ENCODE results near the gene PPP1R9A.

Gene PPP1R9A

GRCh38 chr7:94907026-94907810 is at the start of gene PPP1R9A (continued):
- TF ChIP-seq, protein P1, sequence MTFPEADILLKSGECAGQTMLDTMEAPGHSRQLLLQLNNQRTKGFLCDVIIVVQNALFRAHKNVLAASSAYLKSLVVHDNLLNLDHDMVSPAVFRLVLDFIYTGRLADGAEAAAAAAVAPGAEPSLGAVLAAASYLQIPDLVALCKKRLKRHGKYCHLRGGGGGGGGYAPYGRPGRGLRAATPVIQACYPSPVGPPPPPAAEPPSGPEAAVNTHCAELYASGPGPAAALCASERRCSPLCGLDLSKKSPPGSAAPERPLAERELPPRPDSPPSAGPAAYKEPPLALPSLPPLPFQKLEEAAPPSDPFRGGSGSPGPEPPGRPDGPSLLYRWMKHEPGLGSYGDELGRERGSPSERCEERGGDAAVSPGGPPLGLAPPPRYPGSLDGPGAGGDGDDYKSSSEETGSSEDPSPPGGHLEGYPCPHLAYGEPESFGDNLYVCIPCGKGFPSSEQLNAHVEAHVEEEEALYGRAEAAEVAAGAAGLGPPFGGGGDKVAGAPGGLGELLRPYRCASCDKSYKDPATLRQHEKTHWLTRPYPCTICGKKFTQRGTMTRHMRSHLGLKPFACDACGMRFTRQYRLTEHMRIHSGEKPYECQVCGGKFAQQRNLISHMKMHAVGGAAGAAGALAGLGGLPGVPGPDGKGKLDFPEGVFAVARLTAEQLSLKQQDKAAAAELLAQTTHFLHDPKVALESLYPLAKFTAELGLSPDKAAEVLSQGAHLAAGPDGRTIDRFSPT (tag by site-specific recombination; IDR thresholded peaks at IDR 0.05) = peak; percentile 35; the same call in 1 of the 2 replicates
- TF ChIP-seq ZNF768 (tag by site-specific recombination; IDR thresholded peaks at IDR 0.05) (no peak), SP7 (tag by site-specific recombination; IDR thresholded peaks at IDR 0.05) (peak; percentile 48), ZNF544 (tag by site-specific recombination; IDR thresholded peaks at IDR 0.05) (no peak), ZNF19 (tag by site-specific recombination; IDR thresholded peaks at IDR 0.05; ENCODE audit: low read depth) (no peak), ZNF324 (tag by site-specific recombination; IDR thresholded peaks at IDR 0.05) (0 out of 2 replicates have a peak, but pooled peaks have one; percentile 62), ZBTB10 (tag by site-specific recombination; IDR thresholded peaks at IDR 0.05) (peak; percentile 45; the same call in 1 of the 2 replicates), ZNF155 (tag by site-specific recombination; IDR thresholded peaks at IDR 0.05) (no peak), SALL2 (tag by site-specific recombination; IDR thresholded peaks at IDR 0.05; ENCODE audit: borderline replicate concordance) (no peak), PRDM1 (tag by site-specific recombination; IDR thresholded peaks at IDR 0.05) (peak; percentile 49), ZNF580 (tag by site-specific recombination; IDR thresholded peaks at IDR 0.05) (no peak), GLIS2 (tag by site-specific recombination; IDR thresholded peaks at IDR 0.05) (no peak), KLF10 (tag by site-specific recombination; IDR thresholded peaks at IDR 0.05) (no peak), KLF8 (tag by site-specific recombination; IDR thresholded peaks at IDR 0.05) (peak; percentile 55; the same call in 1 of the 2 replicates), ZNF433 (tag by site-specific recombination; IDR thresholded peaks at IDR 0.05; ENCODE audit: low read depth) (no peak), ZNF660 (tag by site-specific recombination; IDR thresholded peaks at IDR 0.05) (peak; percentile 57; the same call in 1 of the 2 replicates), YY2 (tag by site-specific recombination; IDR thresholded peaks at IDR 0.05) (no peak), ZNF26 (tag by site-specific recombination; IDR thresholded peaks at IDR 0.05) (no peak), FEZF1 (tag by site-specific recombination; IDR thresholded peaks at IDR 0.05) (no peak), GLI2 (tag by site-specific recombination; IDR thresholded peaks at IDR 0.05; ENCODE audit: borderline replicate concordance, low read depth) (no peak), GLI4 (tag by site-specific recombination; IDR thresholded peaks at IDR 0.05) (peak; percentile 78; the same call in 1 of the 2 replicates), SCRT2 (tag by site-specific recombination; IDR thresholded peaks at IDR 0.05) (peak; percentile 91), SCRT1 (tag by site-specific recombination; IDR thresholded peaks at IDR 0.05; ENCODE audit: borderline replicate concordance) (0 out of 2 replicates have a peak, but pooled peaks have one; percentile 29), ZNF449 (tag by site-specific recombination; IDR thresholded peaks at IDR 0.05) (no peak)
- TF ChIP-seq, protein P2, sequence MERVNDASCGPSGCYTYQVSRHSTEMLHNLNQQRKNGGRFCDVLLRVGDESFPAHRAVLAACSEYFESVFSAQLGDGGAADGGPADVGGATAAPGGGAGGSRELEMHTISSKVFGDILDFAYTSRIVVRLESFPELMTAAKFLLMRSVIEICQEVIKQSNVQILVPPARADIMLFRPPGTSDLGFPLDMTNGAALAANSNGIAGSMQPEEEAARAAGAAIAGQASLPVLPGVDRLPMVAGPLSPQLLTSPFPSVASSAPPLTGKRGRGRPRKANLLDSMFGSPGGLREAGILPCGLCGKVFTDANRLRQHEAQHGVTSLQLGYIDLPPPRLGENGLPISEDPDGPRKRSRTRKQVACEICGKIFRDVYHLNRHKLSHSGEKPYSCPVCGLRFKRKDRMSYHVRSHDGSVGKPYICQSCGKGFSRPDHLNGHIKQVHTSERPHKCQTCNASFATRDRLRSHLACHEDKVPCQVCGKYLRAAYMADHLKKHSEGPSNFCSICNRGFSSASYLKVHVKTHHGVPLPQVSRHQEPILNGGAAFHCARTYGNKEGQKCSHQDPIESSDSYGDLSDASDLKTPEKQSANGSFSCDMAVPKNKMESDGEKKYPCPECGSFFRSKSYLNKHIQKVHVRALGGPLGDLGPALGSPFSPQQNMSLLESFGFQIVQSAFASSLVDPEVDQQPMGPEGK (tag by site-specific recombination; IDR thresholded peaks at IDR 0.05) = peak; percentile 79
- TF ChIP-seq, protein P3, sequence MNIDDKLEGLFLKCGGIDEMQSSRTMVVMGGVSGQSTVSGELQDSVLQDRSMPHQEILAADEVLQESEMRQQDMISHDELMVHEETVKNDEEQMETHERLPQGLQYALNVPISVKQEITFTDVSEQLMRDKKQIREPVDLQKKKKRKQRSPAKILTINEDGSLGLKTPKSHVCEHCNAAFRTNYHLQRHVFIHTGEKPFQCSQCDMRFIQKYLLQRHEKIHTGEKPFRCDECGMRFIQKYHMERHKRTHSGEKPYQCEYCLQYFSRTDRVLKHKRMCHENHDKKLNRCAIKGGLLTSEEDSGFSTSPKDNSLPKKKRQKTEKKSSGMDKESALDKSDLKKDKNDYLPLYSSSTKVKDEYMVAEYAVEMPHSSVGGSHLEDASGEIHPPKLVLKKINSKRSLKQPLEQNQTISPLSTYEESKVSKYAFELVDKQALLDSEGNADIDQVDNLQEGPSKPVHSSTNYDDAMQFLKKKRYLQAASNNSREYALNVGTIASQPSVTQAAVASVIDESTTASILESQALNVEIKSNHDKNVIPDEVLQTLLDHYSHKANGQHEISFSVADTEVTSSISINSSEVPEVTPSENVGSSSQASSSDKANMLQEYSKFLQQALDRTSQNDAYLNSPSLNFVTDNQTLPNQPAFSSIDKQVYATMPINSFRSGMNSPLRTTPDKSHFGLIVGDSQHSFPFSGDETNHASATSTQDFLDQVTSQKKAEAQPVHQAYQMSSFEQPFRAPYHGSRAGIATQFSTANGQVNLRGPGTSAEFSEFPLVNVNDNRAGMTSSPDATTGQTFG (tag by site-specific recombination; IDR thresholded peaks at IDR 0.05; ENCODE audit: borderline replicate concordance) = no peak
